Stimulated activated CD8-positive, alpha-beta memory T cell treated with anti-CD3 and anti-CD28 coated beads, Interleukin-7, amount 100 ng/mL, for 48 hours (primary cell): ENCODE data around the gene GATA6.

Source experiments
- DNase-seq, 2 donors: peaks; one replicate each; pipeline ENCODE4 v3.0.0-alpha.2; 2020; ENCODE audit warnings: low read depth in 1 of 2; ENCODE audit errors: extremely low read depth in 1 of 2

Gene GATA6

DNA sequence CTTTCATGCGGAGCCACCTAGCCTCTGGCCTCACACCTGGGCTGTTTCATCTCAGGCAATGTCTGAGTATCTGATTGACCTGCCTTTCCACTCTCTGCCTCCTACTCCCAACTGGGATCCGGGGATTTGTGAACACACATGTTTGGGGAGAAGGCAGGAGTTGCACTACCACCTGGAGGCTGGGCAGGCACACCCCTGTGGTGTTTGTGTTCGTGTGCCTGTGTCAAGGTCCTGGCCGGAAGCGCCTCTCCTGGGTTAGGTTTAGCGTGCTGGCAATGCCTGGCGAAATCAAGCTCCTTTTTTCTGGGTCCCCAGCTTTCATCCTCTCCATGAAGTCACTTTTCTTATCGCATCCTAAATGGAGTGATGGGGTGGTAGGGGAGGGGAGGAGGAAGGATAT, 63.9 kb downstream of the GATA6 start:
- DNase-seq: no peak

DNA sequence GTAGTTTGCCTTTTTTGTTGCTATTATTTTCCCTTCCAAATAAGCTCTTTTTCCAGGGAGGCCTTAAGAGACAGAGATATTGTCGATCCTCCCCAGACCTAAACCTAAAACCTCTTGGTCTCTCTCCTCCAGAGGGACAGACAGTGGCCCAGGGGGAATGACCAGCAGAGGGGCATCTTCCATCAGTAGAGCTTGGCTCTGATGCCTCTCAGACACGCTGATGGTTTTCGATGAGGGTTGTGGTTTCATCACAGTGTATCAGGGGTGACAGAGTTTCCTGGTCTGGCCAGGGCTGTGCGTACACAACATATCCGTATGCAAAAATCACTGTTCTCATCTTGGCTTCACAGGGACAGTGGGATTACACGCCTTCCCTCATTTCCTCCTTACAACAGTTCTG, 68.6 kb downstream of the GATA6 start:
- DNase-seq: no peak

DNA sequence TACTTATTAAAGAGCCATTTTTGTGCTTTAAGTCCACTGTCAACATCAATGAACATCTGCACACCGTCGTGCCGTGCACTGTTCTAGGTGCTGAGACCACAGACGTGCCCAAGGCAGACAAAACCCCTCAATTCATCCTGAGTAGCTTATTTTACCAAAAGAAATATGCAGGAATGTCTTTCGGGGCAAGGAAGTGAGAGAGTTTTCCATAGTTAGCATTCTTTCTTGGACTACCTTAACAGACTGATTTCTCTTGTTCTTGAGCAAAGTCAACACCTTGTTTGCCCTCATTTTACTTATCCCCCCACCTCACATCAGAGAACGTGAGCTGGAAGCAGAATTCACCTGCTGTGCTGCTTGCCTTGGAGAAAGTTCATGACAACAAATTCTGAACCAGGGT, 69.3 kb downstream of the GATA6 start:
- DNase-seq: no peak

DNA sequence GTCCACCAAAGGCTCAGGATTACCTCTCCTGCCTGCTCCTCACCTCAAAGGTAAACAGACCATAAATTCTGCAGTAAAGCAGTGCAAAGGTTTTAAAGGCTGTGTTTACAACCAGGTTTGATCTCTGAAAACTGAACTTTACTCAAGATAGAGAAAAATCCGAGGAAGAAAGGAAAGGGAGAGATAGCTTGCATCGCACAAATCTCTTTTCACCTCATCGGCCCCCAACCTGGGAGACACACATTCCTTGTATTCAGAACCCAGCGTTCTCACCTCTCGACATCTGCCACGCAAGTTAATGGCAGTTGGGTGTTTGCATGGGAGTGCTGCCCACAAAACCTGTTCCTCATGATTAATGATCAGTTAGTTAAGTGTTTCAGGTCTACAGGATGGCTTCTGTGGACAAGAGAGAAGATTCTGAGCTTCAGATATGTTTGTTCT, 72.6 kb downstream of the GATA6 start:
- DNase-seq: no peak

DNA sequence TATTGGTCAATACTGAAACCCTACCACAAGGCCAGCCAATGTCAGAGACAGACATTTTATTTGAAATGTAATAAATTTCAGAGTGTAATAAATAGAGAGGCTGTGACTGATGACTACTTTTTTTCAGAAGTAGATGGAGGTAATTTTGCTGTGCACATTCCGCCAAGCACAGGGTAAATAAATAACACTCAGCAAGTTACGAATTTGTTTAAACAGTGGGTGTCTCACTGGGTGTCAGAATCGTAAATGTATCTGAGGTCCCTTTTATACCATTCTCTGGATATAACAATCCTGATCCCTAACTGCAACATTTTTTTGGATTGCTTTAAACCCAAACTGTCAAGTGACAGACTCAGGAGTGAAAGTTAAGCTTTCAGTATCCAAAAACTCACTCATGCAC, 74.1 kb downstream of the GATA6 start:
- no peak for DNase-seq

DNA sequence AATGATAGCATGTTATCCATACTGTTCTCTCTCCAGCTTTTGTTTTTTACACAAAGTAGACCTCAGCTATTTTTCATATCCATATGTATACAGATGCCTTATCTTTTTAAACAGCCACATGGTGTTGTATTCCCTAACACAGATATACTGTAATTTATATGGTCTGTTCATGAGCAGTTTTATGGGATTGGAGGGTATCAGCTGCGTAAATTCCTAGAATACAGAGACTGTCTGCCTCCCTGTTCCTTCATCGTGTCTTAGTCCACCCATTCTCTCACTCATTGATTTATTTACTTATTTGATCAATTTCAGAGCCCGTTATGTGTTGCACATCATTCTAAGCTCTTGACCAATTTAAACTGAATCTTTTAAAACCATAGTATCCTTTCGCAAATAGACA, 80.6 kb downstream of the GATA6 start:
- DNase-seq: no peak

DNA sequence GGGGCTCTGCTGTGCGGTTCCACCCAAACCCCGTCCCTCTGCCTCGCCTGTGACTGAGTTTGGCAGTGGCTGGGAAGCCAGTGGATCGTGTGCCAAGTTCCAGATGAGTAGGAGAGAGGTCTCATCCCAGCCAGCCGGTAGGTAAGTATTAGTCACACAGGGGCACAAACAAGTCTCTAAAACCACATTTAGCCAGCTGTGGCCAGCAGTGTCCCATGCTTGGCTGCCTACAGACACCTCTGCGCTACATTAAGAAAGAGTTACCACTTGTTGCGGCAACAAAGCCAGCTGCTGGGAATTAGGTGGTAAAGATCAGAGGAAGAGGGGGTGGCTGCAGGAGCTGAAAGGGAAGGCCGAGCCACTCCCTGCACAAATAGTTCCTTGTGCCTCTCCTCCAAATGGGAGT, 81.2 kb downstream of the GATA6 start:
- DNase-seq: no peak
